GM12878 (cell line): Measurements from ENCODE around the gene SLC38A2. TPM values are rescaled to one million over a fixed set of nuclear protein-coding genes. Genes with fewer than 3 reads are reported as not detected.

Experiments used
- ATAC-seq: fragments of 200-7000 bp; cut with Tn5 transposase; 3 replicates; pipeline ENCODE4 v1.9.1; 2020; ENCODE audit warnings: mild to moderate bottlenecking, moderate library complexity
- BruUV-seq: library from RNA; stranded (reverse); fragments of 400-500 nt; replicated peaks from 2 replicates; lab custom pipeline; 2021; lab: Mats Ljungman, UMichigan
- CTCF ChIA-PET: fragments of 300-600 bp; sonication (Branson Sonifier 250); formaldehyde crosslinking; extraction: SDS; loops from one replicate; lab custom pipeline; 2021; ENCODE audit warnings: inconsistent platforms; lab: Yijun Ruan, JAX
- POLR2A ChIA-PET: fragments of 350-600 bp; formaldehyde crosslinking; extraction: SDS; loops from one replicate; lab custom pipeline; 2021; ENCODE audit warnings: inconsistent platforms; lab: Charles Lee
- RAD21 ChIA-PET: fragments of 300-600 bp; sonication (Branson Sonifier 250); formaldehyde crosslinking; loops from one replicate; lab custom pipeline; 2023; ENCODE audit warnings: antibody characterized with exemption; ENCODE audit not compliant: unreplicated experiment; lab: Charles Lee
- SMC1A ChIA-PET: fragments of 300-600 bp; sonication (Branson Sonifier 250); formaldehyde crosslinking; loops from one replicate; lab custom pipeline; 2023; ENCODE audit not compliant: unreplicated experiment, uncharacterized antibody; lab: Charles Lee
- DNase-seq: peaks from one replicate; pipeline ENCODE4 v3.0.0-alpha.2; 2011; ENCODE audit warnings: low read depth, low spot score
- FAIRE-seq: peaks from 3 replicates; lab custom pipeline; 2011; peaks lifted over from hg19 to GRCh38; lab: Jason Lieb, UNC
- H2AFZ ChIP-seq: 2 replicates; pipeline ENCODE4 v1.6.0; 2011; ENCODE audit warnings: low read depth, low read length, control low read depth; ENCODE audit not compliant: control insufficient read depth
- H3K27ac ChIP-seq: 2 replicates; pipeline ENCODE4 v1.5.1; 2011; ENCODE audit warnings: control low read depth; ENCODE audit not compliant: control insufficient read depth, insufficient read depth
- H3K27me3 ChIP-seq, 2 experiments: replicated peaks in 1 of 2; 2 replicates each; pipeline versions ENCODE4 v1.6.0 to v1.6.1; 2011; ENCODE audit warnings: low read length in 1 of 2; ENCODE audit not compliant: control insufficient read depth in 2 of 2, insufficient read depth in 2 of 2
- H3K36me3 ChIP-seq, 2 experiments: 2 replicates each; pipeline ENCODE4 v1.5.1; 2011; ENCODE audit warnings: low read length in 1 of 2; ENCODE audit not compliant: control insufficient read depth in 2 of 2, insufficient read depth in 2 of 2
- H3K4me1 ChIP-seq: 2 replicates; pipeline ENCODE4 v1.6.1; 2011; ENCODE audit warnings: mild to moderate bottlenecking, low read length, moderate library complexity, mixed read lengths; ENCODE audit not compliant: control insufficient read depth, insufficient read depth
- H3K4me2 ChIP-seq: 2 replicates; pipeline ENCODE4 v1.6.0; 2011; ENCODE audit warnings: control low read depth; ENCODE audit not compliant: control insufficient read depth, insufficient read depth
- H3K4me3 ChIP-seq: fragments of 200-600 bp; sonication (generic); 2 replicates; pipeline ENCODE4 v1.5.1; 2016
- H3K79me2 ChIP-seq: 2 replicates; pipeline ENCODE4 v1.6.0; 2011; ENCODE audit warnings: low read length; ENCODE audit not compliant: control insufficient read depth, insufficient read depth
- H3K9ac ChIP-seq: 2 replicates; pipeline ENCODE4 v1.8.0; 2011; ENCODE audit warnings: low read length, control low read depth, mixed read lengths; ENCODE audit not compliant: control insufficient read depth, insufficient read depth
- H3K9me3 ChIP-seq: replicated peaks from 3 replicates; pipeline ENCODE4 v1.5.1; 2011; ENCODE audit warnings: mild to moderate bottlenecking, low read length; ENCODE audit not compliant: control insufficient read depth, insufficient read depth
- H4K20me1 ChIP-seq: 2 replicates; pipeline ENCODE4 v1.6.0; 2011; ENCODE audit not compliant: control insufficient read depth, insufficient read depth
- BMI1 ChIP-seq: fragments of 450-650 bp; IDR thresholded peaks from 2 replicates; pipeline ENCODE4 v1.6.1; 2016; ENCODE audit warnings: mild to moderate bottlenecking, moderate library complexity, borderline replicate concordance
- FOXK2 ChIP-seq: fragments of 450-650 bp; IDR thresholded peaks from 2 replicates; pipeline ENCODE4 v1.6.1; 2017; ENCODE audit warnings: mild to moderate bottlenecking, moderate library complexity
- JUND ChIP-seq: IDR thresholded peaks from 2 replicates; pipeline ENCODE4 v1.6.1; 2012; ENCODE audit warnings: low read depth, mild to moderate bottlenecking, low read length, improper control_type of control experiment, moderate library complexity
- KLF5 ChIP-seq: fragments of 450-650 bp; IDR thresholded peaks from 2 replicates; pipeline ENCODE4 v1.6.1; 2014; ENCODE audit warnings: mild to moderate bottlenecking; ENCODE audit not compliant: partially characterized antibody
- RBBP5 ChIP-seq: fragments of 200-600 bp; sonication (generic); conservative IDR thresholded peaks from 2 replicates; pipeline ENCODE4 v1.6.1; 2016
- SMAD5 ChIP-seq: IDR thresholded peaks from 2 replicates; pipeline ENCODE4 v1.6.1; 2016; ENCODE audit warnings: antibody characterized with exemption, low read depth
- STAT1 ChIP-seq: fragments of 450-650 bp; conservative IDR thresholded peaks from 2 replicates; pipeline ENCODE4 v1.6.1; 2014; ENCODE audit warnings: antibody characterized with exemption, mild to moderate bottlenecking
- SUPT20H ChIP-seq: IDR thresholded peaks from 2 replicates; pipeline ENCODE4 v1.6.1; 2011; ENCODE audit warnings: low read depth, mild to moderate bottlenecking, low read length, moderate library complexity, borderline replicate concordance; ENCODE audit not compliant: control insufficient read depth
- YY1 ChIP-seq: IDR thresholded peaks from 2 replicates; pipeline ENCODE4 v1.6.1; 2011; ENCODE audit warnings: low read depth, mild to moderate bottlenecking, low read length
- WGBS: methylation state at CpG from one replicate; pipeline ENCODE4 v1.1.6; 2016; ENCODE audit warnings: low lambda C conversion rate; ENCODE audit not compliant: insufficient replicate concordance, insufficient coverage; ENCODE audit errors: missing lambda C conversion rate; 5-methylcytosine and 5-hydroxymethylcytosine counted together
- in situ Hi-C: fragments of 300-500 bp; cut with MboI; formaldehyde crosslinking; loops from 9 replicates; pipeline ENCODE4 v1.14.3; 2018; ENCODE audit warnings: mixed read lengths
- intact Hi-C: fragments of 100-400 bp; cut with micrococcal nuclease; formaldehyde crosslinking; loops from one replicate; pipeline ENCODE4 v1.14.2; 2022; ENCODE audit not compliant: unreplicated experiment
- polyA plus RNA-seq, 11 experiments: library from polyadenylated mRNA; depleted of rRNA in 4 of 11; unstranded in 6 of 11; stranded (reverse) in 5 of 11; fragments of >200 nt; fragmentation: Nextera tagmentation in 4 of 11; fragmentation: Illumina TruSeq in 1 of 11; extraction: Ambion mirVana in 4 of 11; extraction: Trizol in 1 of 11; gene quantifications; 1 replicate in 1 of 11; 2 replicates in 10 of 11; pipeline versions ENCODE4 v1.2.1 to v1.2.3, GENCODE V29; 2011 to 2016; ENCODE audit warnings: inconsistent platforms in 2 of 11, missing spikeins in 2 of 11, low read depth in 1 of 11
- total RNA-seq, 4 experiments: library from RNA; depleted of rRNA in 3 of 4; stranded (reverse); fragments of >200 nt in 3 of 4; fragmentation: Illumina TruSeq in 1 of 4; extraction: Trizol in 1 of 4; gene quantifications; 2 replicates each; pipeline versions ENCODE4 v1.2.1 to v1.2.3, GENCODE V29; 2013 to 2021
- TF ChIP-seq, protein P1 (sequence below): fragments of 450-650 bp; IDR thresholded peaks from 2 replicates; pipeline ENCODE4 v1.6.1; 2017; ENCODE audit warnings: mild to moderate bottlenecking, moderate library complexity
- TF ChIP-seq, protein P2 (sequence below): fragments of 450-650 bp; IDR thresholded peaks from 2 replicates; pipeline ENCODE4 v1.6.1; 2018; ENCODE audit warnings: mild to moderate bottlenecking, low read depth, moderate library complexity; ENCODE audit not compliant: partially characterized antibody
- TF ChIP-seq, protein P3 (sequence below): IDR thresholded peaks from 2 replicates; pipeline ENCODE4 v1.6.1; 2012; ENCODE audit warnings: mild to moderate bottlenecking, low read depth, low read length
- TF ChIP-seq, protein P4 (sequence below): IDR thresholded peaks from 2 replicates; pipeline ENCODE4 v1.6.1; 2012; ENCODE audit warnings: low read depth, low read length, improper control_type of control experiment

Gene SLC38A2
- total and polyA plus RNA-seq, 10 of the 15 experiments (the other 5 are each of a cell fraction or from before 2014, with no cell fraction given): 36.2 to 118 (median 79.8) TPM

DNA sequence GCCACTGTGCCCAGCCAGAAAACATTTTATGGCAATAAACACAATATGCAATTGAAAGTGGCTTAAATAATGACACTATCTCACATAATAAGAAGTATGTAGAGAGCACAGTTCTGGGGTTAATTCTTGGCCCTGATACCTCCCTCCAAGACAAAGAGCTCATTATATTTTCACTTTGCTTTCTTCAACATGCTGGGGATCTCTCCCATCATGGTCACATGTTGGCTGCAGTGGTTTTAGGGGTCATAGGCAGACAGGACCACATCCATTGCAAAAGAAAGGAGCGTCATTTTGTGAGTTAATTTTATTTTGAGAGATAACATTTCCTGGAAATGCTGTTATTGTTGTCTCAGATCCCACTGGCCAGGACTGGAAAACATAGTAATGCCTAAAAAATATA is 8.3 kb upstream of the SLC38A2 start:
- CTCF ChIA-PET: no interaction called here
- Histone ChIP-seq H3K4me1 (peaks cover 14% of the 10 kb centered on the region), H3K27ac (no peak overlapping the region), H3K36me3 (0 out of 4 replicates have a peak, but pooled peaks cover 0 to 3% of the 10 kb centered on the region in 2 experiments), H3K27me3 (no peaks in the 10 kb centered on the region), H3K79me2 (peaks cover 30% of the 10 kb centered on the region), H2AFZ (no peak overlapping the region), H4K20me1 (no peaks in the 10 kb centered on the region), H3K9me3 (no peaks in the 10 kb centered on the region; the same call in 2 of the 3 replicates), H3K4me2 (no peak overlapping the region), H3K9ac (no peak overlapping the region), H3K4me3 (no peak overlapping the region)
- BruUV-seq: no TSS peak
- DNase-seq: no peak
- WGBS: 95% methylated on average over 1 of the region's 1 CpG
- RAD21 ChIA-PET: no interaction called here
- no peak for ATAC-seq
- FAIRE-seq: no peak
- in situ Hi-C loops: loop anchor here (10.0 kb wide), 1 partner anchor 396 kb away; no protein-coding TSS in a partner anchor
- POLR2A ChIA-PET: no interaction called here
- SMC1A ChIA-PET: interaction anchor here (1.8 kb wide), 1 partner anchor 16 kb away, joined by 7 read pairs; no protein-coding TSS in a partner anchor
- intact Hi-C loops: loop anchor here (5.0 kb wide), 1 partner anchor 229 kb away; no protein-coding TSS in a partner anchor
- TF ChIP-seq BMI1: no peak
- TF ChIP-seq, protein P1, sequence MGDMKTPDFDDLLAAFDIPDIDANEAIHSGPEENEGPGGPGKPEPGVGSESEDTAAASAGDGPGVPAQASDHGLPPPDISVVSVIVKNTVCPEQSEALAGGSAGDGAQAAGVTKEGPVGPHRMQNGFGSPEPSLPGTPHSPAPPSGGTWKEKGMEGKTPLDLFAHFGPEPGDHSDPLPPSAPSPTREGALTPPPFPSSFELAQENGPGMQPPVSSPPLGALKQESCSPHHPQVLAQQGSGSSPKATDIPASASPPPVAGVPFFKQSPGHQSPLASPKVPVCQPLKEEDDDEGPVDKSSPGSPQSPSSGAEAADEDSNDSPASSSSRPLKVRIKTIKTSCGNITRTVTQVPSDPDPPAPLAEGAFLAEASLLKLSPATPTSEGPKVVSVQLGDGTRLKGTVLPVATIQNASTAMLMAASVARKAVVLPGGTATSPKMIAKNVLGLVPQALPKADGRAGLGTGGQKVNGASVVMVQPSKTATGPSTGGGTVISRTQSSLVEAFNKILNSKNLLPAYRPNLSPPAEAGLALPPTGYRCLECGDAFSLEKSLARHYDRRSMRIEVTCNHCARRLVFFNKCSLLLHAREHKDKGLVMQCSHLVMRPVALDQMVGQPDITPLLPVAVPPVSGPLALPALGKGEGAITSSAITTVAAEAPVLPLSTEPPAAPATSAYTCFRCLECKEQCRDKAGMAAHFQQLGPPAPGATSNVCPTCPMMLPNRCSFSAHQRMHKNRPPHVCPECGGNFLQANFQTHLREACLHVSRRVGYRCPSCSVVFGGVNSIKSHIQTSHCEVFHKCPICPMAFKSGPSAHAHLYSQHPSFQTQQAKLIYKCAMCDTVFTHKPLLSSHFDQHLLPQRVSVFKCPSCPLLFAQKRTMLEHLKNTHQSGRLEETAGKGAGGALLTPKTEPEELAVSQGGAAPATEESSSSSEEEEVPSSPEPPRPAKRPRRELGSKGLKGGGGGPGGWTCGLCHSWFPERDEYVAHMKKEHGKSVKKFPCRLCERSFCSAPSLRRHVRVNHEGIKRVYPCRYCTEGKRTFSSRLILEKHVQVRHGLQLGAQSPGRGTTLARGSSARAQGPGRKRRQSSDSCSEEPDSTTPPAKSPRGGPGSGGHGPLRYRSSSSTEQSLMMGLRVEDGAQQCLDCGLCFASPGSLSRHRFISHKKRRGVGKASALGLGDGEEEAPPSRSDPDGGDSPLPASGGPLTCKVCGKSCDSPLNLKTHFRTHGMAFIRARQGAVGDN: no peak
- no peak for TF ChIP-seq JUND
- no peak for TF ChIP-seq FOXK2
- TF ChIP-seq STAT1: no peak
- no peak for TF ChIP-seq YY1
- no peak for TF ChIP-seq SUPT20H
- TF ChIP-seq, protein P2, sequence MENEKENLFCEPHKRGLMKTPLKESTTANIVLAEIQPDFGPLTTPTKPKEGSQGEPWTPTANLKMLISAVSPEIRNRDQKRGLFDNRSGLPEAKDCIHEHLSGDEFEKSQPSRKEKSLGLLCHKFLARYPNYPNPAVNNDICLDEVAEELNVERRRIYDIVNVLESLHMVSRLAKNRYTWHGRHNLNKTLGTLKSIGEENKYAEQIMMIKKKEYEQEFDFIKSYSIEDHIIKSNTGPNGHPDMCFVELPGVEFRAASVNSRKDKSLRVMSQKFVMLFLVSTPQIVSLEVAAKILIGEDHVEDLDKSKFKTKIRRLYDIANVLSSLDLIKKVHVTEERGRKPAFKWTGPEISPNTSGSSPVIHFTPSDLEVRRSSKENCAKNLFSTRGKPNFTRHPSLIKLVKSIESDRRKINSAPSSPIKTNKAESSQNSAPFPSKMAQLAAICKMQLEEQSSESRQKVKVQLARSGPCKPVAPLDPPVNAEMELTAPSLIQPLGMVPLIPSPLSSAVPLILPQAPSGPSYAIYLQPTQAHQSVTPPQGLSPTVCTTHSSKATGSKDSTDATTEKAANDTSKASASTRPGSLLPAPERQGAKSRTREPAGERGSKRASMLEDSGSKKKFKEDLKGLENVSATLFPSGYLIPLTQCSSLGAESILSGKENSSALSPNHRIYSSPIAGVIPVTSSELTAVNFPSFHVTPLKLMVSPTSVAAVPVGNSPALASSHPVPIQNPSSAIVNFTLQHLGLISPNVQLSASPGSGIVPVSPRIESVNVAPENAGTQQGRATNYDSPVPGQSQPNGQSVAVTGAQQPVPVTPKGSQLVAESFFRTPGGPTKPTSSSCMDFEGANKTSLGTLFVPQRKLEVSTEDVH: no peak
- TF ChIP-seq, protein P3, sequence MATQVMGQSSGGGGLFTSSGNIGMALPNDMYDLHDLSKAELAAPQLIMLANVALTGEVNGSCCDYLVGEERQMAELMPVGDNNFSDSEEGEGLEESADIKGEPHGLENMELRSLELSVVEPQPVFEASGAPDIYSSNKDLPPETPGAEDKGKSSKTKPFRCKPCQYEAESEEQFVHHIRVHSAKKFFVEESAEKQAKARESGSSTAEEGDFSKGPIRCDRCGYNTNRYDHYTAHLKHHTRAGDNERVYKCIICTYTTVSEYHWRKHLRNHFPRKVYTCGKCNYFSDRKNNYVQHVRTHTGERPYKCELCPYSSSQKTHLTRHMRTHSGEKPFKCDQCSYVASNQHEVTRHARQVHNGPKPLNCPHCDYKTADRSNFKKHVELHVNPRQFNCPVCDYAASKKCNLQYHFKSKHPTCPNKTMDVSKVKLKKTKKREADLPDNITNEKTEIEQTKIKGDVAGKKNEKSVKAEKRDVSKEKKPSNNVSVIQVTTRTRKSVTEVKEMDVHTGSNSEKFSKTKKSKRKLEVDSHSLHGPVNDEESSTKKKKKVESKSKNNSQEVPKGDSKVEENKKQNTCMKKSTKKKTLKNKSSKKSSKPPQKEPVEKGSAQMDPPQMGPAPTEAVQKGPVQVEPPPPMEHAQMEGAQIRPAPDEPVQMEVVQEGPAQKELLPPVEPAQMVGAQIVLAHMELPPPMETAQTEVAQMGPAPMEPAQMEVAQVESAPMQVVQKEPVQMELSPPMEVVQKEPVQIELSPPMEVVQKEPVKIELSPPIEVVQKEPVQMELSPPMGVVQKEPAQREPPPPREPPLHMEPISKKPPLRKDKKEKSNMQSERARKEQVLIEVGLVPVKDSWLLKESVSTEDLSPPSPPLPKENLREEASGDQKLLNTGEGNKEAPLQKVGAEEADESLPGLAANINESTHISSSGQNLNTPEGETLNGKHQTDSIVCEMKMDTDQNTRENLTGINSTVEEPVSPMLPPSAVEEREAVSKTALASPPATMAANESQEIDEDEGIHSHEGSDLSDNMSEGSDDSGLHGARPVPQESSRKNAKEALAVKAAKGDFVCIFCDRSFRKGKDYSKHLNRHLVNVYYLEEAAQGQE: no peak
- TF ChIP-seq RBBP5: no peak
- no peak for TF ChIP-seq SMAD5
- no peak for TF ChIP-seq KLF5
- TF ChIP-seq, protein P4, sequence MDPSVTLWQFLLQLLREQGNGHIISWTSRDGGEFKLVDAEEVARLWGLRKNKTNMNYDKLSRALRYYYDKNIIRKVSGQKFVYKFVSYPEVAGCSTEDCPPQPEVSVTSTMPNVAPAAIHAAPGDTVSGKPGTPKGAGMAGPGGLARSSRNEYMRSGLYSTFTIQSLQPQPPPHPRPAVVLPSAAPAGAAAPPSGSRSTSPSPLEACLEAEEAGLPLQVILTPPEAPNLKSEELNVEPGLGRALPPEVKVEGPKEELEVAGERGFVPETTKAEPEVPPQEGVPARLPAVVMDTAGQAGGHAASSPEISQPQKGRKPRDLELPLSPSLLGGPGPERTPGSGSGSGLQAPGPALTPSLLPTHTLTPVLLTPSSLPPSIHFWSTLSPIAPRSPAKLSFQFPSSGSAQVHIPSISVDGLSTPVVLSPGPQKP: no peak
